Skeletal muscle satellite cell (primary cell): ENCODE results near the gene AGPAT2.

Experiments
- H3K27me3 ChIP-seq: 2 replicates; pipeline ENCODE4 v1.7.0; 2013; ENCODE audit warnings: low read length; ENCODE audit not compliant: control insufficient read depth, insufficient read depth
- H3K36me3 ChIP-seq: 2 replicates; pipeline ENCODE4 v1.7.0; 2013; ENCODE audit warnings: mild to moderate bottlenecking, control low read depth, low read length; ENCODE audit not compliant: insufficient read depth
- H3K4me1 ChIP-seq: 2 replicates; pipeline ENCODE4 v1.7.0; 2013; ENCODE audit warnings: low read length; ENCODE audit not compliant: control insufficient read depth, insufficient read depth
- H3K4me2 ChIP-seq: 2 replicates; pipeline ENCODE4 v1.7.0; 2013; ENCODE audit warnings: mild to moderate bottlenecking, low read length
- H3K4me3 ChIP-seq: 2 replicates; pipeline ENCODE4 v1.7.0; 2013; ENCODE audit warnings: low read length
- H3K9ac ChIP-seq: 2 replicates; pipeline ENCODE4 v1.7.0; 2013; ENCODE audit warnings: mild to moderate bottlenecking, low read depth, low read length, moderate library complexity
- H3K9me3 ChIP-seq: replicated peaks from 2 replicates; pipeline ENCODE4 v1.7.0; 2013; ENCODE audit warnings: mild to moderate bottlenecking, control low read depth, low read length

AGPAT2 gene

DNA sequence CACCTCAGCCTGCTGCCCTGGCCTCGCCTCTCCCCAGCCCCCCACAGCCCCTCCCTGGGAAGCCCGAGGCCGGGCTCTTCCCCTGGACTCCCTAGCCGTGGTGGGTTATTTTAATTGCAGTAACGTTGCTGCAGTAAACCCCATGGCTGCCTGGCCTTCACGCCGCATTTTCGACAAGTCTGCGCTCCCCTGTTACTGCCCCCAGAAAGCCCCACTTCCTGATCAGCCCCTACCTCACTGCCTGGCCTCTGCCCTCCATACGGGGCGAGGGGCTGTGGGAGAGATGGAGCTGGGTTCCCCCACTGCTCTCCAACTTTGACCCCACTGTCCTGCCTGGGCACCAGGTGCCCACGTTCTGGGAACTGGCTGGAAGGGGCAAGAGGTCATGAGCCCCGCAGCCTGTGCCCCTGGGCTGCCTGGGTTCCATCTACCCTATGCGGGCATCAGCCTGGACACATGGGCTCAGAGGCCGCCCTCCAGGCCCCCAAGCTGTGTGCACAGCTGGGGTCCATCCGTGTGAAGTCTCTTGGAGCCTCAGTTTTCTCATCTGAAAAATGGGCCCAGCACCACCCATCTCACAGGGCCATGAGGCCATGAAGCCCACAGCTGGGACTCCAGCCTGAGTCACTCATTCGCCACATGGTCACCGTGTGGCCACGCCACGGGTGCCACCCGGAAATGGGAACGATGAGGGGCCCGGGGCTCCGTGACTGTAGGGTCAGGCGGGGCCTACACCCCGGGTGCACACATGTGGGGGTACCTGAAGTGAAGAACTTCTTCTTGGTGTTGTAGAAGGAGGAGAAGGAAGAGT is 13.1 kb downstream of the AGPAT2 start:
- Histone ChIP-seq H3K9ac (no peak overlapping the region), H3K4me2 (no peak overlapping the region), H3K27me3 (peaks cover 5% of the 10 kb centered on the region), H3K4me3 (no peak overlapping the region), H3K36me3 (peaks cover 2% of the 10 kb centered on the region), H3K9me3 (no peaks in the 10 kb centered on the region), H3K4me1 (no peaks in the 10 kb centered on the region)

DNA sequence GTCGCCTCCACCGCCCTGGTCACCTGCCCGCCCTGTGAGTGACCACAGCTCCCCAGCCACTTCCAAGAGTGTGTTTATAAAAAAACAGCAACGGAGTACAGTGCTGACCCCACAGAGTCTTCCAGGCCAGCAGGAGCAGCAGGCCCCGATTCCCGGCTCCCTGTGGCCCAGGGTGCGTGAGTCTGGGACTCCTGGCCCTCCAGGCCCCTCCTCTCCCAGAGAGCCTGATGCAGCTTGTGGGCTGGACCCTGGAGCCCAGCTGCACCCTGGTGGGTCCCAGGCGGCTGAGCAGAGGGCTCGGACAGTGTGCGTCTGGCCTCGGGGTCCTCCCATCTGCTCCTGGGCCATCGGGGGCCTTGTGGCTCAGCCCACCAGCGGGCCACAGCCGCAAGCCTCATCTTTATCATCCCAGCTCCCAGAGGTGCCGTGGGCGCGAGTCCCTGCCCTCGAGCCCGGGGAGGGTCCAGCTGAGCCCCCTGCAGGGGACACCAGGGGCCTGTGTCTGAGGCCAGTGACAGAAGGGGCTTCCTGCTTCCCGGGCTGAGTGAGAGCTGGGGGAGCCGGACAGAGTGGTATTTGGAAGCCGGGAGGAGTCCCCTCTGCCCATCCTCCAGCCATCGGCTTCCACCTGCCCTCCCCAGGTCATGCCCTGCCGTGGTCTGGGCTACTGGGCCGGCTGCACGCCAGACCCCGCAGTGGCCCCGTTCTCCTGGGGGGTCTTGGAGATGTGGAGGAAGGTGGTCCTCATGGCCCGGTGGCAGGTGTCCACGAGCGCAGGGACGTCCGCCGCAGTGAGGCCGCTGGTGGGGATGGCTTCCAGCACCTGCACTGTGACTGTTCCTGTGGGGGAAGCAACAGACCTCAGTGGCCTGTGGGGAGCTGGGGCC is 13.9 kb downstream of the AGPAT2 start:
- H3K36me3 ChIP-seq: peaks cover 2% of the 10 kb centered on the region
- H3K9ac ChIP-seq: no peak overlapping the region
- no peak overlapping the region for H3K4me2 ChIP-seq
- no peaks in the 10 kb centered on the region for H3K9me3 ChIP-seq
- no peaks in the 10 kb centered on the region for H3K4me1 ChIP-seq
- no peak overlapping the region for H3K4me3 ChIP-seq
- H3K27me3 ChIP-seq: peaks cover 5% of the 10 kb centered on the region

DNA sequence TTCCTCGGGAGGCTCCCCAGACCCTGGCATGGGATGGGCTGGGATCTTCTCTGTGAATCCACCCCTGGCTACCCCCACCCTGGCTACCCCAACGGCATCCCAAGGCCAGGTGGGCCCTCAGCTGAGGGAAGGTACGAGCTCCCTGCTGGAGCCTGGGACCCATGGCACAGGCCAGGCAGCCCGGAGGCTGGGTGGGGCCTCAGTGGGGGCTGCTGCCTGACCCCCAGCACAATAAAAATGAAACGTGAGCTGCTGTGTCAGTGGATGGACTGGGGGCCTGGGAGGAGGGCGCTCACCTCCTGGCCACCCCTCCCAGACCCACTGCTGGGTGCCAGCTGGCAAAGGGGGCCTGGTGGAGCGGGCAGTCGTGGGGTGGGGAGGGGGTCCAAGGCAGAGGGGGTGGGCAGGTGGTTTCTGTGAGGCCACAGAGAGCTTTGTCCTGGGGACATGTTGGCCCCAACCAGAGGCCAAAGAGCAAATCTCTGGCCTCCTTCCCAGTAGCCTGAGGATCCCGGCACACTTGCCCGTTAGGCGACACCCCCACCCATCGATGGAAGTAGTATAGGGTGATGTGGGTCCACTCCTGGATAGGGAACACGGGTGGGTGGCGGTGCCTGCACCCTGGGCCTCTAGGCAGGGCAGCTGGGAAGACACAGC is 14.7 kb downstream of the AGPAT2 start:
- no peaks in the 10 kb centered on the region for H3K9me3 ChIP-seq
- no peaks in the 10 kb centered on the region for H3K4me1 ChIP-seq
- no peak overlapping the region for H3K4me3 ChIP-seq
- no peak overlapping the region for H3K4me2 ChIP-seq
- H3K27me3 ChIP-seq: peaks cover 5% of the 10 kb centered on the region
- H3K9ac ChIP-seq: no peak overlapping the region
- peaks cover 2% of the 10 kb centered on the region for H3K36me3 ChIP-seq

DNA sequence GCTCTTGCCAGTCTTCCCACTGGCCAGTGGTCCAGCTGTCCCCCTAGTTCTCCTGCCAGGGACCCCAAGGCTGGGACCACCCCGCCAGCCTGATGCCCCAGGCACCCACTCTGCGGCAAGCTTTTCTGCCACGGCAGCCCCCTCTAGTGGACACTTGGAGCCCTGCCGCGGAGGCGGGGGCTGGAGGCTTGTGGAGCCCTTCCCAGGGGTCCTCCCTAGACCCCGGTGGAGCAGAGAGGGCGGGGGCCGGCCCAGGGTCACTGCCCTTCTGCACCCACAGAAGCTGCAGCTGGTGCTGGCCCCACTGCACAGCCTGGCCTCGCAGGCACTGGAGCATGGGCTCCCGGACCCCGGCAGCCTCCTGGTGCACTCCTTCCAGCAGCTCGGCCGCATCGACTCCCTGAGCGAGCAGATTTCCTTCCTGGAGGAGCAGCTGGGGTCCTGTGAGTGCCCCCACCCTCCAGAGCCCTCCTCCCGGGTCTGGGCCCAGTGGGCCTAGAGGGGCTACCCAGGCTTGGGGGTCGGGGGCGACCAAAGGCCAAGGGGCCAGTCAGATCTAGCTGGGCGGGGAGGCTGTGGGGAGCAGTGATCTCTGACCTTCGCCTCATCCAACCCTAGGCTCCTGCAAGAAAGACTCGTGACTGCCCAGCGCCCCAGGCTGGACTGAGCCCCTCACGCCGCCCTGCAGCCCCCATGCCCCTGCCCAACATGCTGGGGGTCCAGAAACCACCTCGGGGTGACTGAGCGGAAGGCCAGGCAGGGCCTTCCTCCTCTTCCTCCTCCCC is 15.4 kb downstream of the AGPAT2 start:
- no peak overlapping the region for H3K9ac ChIP-seq
- no peak overlapping the region for H3K4me2 ChIP-seq
- H3K9me3 ChIP-seq: no peaks in the 10 kb centered on the region
- H3K4me3 ChIP-seq: no peak overlapping the region
- H3K36me3 ChIP-seq: peaks cover 2% of the 10 kb centered on the region
- peaks cover 5% of the 10 kb centered on the region for H3K27me3 ChIP-seq
- H3K4me1 ChIP-seq: no peaks in the 10 kb centered on the region

DNA sequence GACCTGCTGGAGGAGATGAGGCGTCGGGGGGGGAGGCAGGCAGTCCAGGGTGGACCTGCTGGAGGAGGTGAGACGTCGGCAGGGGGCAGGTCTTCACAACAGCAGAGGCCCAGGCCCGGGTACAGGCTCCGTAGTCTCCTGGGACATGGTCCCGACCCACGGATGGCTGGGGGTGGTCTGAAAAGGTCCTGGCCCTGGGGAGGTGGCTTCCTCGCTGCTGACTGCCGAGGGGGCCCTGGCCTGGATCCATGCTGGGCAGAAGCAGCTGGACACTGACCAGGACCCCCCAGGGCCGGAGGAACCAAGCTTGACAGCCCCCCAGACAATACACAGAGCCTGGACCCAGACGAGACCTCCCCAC is 16.0 kb downstream of the AGPAT2 start:
- Histone ChIP-seq H3K36me3 (peaks cover 2% of the 10 kb centered on the region), H3K9me3 (no peaks in the 10 kb centered on the region), H3K4me3 (no peak overlapping the region), H3K4me2 (no peak overlapping the region), H3K27me3 (peaks cover 8% of the 10 kb centered on the region), H3K9ac (no peak overlapping the region), H3K4me1 (no peaks in the 10 kb centered on the region)

DNA sequence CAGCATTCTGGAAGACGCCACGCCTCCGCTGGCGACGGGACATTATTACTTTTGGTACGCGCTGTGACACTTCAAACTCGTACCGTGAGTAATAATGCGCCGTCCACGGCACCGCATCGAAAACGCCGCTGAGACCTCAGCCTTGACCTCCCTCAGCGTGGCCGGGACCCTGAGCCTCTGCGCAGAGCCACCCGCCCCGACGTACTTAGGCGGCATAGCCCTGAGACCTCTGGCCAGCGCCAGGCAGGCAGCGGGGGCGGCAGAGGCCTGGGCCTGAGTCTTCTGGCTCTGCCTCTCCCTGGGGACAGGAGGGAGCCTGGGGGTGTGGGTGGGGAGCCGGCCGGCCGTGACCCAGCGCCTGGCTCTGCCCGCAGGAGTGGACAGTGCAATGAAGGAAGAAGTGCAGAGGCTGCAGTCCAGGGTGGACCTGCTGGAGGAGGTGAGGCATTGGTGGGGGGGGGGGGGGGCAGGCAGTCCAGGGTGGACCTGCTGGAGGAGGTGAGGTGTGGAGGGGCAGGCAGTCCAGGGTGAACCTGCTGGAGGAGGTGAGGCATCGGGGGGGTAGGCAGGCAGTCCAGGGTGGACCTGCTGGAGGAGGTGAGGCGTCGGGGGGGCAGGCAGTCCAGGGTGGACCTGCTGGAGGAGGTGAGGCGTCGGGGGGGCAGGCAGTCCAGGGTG is 16.5 kb downstream of the AGPAT2 start:
- Histone ChIP-seq H3K9me3 (no peaks in the 10 kb centered on the region), H3K4me2 (no peak overlapping the region), H3K36me3 (peaks cover 2% of the 10 kb centered on the region), H3K4me3 (no peak overlapping the region), H3K4me1 (no peaks in the 10 kb centered on the region), H3K27me3 (peaks cover 8% of the 10 kb centered on the region), H3K9ac (no peak overlapping the region)

DNA sequence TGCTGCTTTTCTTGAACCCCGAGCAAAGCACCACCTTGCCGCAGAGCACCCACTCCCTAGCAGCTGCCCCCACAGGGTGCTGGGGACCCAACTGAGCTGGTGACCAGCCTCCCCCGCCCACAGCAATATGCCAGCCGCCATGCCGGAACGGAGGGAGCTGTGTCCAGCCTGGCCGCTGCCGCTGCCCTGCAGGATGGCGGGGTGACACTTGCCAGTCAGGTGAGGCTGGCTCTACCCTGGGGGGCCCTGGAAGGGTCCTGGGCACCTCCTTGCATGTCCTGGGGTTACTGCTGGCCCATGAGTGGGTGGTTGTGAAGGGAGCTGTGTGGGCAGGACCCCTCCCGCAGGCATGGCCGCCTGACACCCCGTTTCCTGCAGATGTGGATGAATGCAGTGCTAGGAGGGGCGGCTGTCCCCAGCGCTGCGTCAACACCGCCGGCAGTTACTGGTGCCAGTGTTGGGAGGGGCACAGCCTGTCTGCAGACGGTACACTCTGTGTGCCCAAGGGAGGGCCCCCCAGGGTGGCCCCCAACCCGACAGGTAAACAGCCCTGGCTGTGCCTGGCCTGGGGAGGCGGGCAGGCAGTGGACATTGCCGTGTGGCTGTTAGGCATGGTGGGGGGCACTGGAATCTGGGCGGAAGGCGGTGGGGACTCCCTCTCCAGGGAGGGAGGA is 17.3 kb downstream of the AGPAT2 start:
- H3K9ac ChIP-seq: no peak overlapping the region
- H3K36me3 ChIP-seq: peaks cover 2% of the 10 kb centered on the region
- H3K4me2 ChIP-seq: no peak overlapping the region
- H3K4me3 ChIP-seq: no peak overlapping the region
- no peaks in the 10 kb centered on the region for H3K9me3 ChIP-seq
- peaks cover 4% of the 10 kb centered on the region for H3K4me1 ChIP-seq
- peaks cover 8% of the 10 kb centered on the region for H3K27me3 ChIP-seq

DNA sequence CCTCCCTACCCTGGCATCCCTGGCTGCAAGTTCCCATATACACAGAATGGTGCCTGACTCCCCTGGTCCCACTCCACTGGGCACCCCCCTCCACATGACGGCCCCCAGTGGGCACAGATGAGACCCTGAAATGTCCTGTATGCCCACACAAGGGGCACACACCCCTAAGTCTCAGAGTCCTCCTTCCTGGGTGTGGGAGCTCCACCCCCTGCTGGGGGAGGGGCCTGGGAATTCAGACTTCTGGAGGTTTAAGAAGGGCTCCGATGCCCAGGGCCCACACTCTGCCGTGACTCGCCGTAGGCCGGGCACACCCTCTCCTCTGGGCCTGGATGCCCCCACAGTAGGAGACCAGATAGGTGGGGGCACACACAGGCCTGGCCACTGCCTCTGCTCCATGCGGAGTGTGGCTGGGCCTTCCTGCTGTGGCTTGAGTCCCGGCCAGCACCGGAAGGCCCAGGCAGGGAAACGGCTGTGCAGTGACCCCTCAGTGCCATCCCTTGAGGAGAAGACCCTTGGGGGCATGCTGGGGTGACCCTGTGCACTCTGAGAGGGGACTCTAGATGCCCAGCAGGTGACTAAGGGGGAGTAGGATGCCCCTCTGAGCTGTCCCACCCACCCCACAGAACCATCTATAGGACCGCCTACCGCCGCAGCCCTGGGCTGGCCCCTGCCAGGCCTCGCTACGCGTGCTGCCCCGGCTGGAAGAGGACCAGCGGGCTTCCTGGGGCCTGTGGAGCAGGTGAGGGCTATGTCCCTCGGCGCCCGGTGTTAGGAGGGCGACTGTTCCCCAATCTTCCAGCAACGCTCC is 18.1 kb downstream of the AGPAT2 start:
- Histone ChIP-seq H3K36me3 (no peaks in the 10 kb centered on the region), H3K9ac (no peak overlapping the region), H3K4me3 (no peak overlapping the region), H3K27me3 (peaks cover 8% of the 10 kb centered on the region), H3K4me2 (no peak overlapping the region), H3K9me3 (no peaks in the 10 kb centered on the region), H3K4me1 (peaks cover 4% of the 10 kb centered on the region)

DNA sequence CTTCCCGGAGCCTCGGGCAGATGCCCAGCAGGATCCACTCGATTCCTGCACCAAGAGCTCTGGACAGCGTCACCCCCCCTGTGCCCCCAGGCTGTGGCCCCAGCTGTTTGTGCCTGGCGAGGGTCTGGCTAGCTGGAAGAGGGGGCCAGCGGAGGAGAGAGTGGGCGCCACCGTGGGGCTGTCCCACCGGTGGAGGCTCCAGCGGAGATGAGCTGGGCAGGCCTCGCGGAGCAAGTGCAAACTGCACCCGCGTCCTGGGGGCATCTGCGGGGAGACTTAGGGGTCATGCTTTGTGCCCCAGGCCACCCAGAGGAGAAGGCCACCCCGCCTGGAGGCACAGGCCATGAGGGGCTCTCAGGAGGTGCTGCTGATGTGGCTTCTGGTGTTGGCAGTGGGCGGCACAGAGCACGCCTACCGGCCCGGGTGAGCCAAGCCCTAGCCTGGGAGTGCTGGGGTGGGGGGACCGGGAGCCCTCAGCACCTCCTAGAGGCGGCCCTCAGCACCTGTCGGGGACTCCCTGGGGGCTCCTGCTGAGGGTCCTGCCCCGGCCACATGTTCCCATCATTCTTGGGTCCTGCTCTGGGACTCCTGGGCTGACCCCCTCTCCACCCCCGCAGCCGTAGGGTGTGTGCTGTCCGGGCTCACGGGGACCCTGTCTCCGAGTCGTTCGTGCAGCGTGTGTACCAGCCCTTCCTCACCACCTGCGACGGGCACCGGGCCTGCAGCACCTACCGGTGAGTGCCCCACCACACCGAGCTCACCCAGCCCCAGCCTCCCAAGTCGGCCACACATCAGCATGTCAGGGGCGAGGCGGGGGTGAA is 19.1 kb downstream of the AGPAT2 start:
- Histone ChIP-seq H3K4me1 (peaks cover 4% of the 10 kb centered on the region), H3K9me3 (no peaks in the 10 kb centered on the region), H3K36me3 (no peaks in the 10 kb centered on the region), H3K27me3 (peaks cover 8% of the 10 kb centered on the region), H3K9ac (no peak overlapping the region), H3K4me3 (no peak overlapping the region), H3K4me2 (no peak overlapping the region)
